NCI-H1436 treated with DMSO at 0.1 percent for 48 hours (cell line): ENCODE results near the gene CHTOP.
"Not testable (repeated sequence)": the region's sequence is repeated elsewhere in the genome, so short reads cannot be mapped to it uniquely, and the experiment has no call there.

Experiments used
- DNase-seq: peaks from one replicate; lab custom pipeline; 2025; lab: John Stamatoyannopoulos, UW

CHTOP gene

GRCh38 chr1:153635872-153636271, 2.0 kb downstream of the CHTOP start:
- DNase-seq: no peak

DNA sequence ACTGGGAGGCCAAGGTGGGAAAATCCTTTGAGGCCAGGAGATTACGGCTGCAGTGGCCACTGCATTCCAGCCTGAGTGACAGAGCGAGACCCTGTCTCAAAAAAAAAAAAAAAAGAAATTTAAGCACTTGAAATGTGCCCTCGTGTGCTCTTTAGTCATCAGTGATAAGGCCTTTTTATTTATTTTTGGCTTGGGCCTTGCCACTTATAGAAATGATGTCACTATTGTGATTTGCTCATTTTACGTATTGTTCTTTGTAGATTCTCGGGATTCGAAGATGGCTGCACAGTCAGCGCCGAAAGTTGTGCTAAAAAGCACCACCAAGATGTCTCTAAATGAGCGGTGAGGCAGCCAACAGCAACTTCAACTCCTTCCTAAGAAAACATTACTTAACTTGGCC, 2.4 kb downstream of the CHTOP start:
- no peak for DNase-seq

DNA sequence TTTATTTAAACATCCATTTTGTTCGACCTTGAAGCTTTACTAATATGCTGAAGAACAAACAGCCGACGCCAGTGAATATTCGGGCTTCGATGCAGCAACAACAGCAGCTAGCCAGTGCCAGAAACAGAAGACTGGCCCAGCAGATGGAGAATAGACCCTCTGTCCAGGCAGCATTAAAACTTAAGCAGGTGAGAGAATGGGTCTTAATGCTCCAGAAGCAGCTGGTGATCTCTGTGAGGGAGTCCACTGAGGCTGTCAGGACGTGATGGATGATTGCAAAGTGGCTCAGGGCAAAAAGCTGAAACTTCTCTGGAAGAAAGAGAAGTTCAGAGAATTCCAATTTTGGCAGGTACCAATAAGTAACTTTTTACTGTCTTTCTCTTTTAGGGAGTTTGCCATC, 4.4 kb downstream of the CHTOP start:
- DNase-seq: no peak

GRCh38 chr1:153639280-153639679, 5.4 kb downstream of the CHTOP start:
- no peak for DNase-seq

DNA sequence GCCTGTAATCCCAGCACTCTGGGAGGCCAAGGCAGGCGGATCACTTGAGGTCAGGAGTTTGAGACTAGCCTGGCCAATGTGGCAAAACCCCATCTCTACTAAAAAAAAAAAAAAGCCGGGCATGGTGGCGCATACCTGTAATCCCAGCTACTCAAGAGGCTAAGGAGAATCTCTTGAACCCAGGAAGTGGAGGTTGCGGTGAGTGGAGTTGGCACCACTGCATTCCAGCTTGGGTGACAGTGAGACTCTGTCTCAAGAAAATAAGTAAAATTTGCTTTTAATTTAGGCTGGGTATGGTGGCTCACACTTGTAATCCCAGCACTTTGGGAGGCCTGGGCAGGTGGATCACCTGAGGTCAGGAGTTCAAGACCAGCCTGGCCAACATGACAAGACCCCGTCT, 6.3 kb downstream of the CHTOP start:
- not testable (repeated sequence) for DNase-seq

DNA sequence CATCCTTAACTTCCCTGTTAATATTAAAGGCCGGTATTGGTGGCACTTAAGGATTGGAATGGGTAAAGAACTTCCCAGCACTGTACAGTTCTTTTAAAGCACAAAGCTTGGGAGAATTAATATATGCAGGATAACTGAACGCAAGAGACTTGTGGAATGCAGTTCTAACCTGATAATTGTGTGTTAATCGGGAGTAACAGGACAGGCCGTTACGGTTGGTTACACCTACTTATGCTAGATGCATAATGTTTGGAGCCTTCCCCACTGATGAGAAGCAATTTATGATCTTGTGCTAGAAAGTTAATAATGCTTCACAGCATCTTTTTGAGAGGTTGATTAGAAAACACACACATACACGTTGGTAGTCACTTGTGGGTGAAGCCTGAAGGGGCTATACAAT, 7.0 kb downstream of the CHTOP start:
- no peak for DNase-seq

DNA sequence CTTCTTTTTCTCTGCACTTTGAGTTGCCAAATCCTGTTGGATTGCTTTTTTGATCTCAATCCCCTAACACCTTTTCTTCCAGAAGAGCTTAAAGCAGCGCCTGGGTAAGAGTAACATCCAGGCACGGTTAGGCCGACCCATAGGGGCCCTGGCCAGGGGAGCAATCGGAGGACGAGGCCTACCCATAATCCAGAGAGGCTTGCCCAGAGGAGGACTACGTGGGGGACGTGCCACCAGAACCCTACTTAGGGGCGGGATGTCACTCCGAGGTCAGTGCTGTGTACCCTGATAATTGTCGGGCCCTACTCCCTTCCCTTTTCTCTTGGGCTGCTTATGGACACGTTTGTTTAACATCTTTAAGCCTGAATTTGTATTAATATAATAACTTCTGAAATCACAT, 8.3 kb downstream of the CHTOP start:
- DNase-seq: no peak

- DNase-seq: no peak
These were observed 9.2 kb downstream of the CHTOP start for GRCh38 chr1:153643100-153643499.

DNA sequence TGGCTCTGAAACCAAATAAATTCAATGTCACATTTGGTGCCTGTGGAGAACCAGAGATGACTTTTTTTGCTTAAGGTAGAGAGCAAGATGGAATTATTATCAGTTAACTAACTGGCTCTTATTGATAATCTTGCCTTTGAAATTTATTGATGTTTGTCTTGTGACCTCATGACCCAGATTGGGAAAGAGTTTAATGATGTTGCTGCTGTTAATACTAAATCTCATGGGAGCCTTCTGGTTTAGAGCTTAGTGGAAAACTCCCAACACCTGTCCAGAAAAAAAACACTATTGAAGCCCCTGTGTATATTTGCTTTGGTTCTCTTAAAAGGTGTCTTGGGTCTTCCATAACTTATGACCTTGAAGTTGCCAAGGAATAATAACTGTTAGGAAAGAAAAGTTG, 9.9 kb downstream of the CHTOP start:
- DNase-seq: no peak

DNA sequence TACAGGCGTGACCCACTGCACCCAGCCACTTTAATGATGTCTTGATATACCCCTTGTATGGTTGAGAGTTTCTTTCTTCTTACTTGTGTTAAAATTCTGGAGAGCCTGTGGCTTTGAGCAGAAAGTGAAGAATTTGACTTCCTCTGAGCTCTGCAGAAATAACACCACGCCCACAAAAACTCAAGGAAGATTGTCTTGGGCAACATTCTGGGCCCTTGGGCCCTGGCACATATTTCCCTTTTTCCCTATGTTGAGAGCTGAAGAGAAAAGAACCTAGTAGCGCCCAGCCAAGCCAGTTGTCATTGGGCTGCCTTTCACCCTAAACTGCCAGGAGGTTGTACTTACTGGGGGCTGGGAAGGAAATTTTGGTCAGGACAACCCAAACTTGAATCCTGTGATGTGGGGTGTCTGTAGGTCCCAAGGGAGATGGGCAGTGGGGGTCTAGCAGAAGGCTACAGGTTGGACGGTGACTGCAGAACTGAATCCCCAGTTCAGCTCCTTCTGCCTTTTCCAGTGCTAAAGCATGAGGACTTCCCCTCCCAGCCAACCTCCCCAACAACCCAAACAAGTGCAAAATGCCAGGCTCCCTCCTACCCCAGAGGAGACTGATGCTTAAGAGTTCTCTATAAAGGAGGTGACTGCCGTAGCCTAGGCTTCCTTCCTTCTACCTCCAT, 12.9 kb downstream of the CHTOP start:
- DNase-seq: no peak

DNA sequence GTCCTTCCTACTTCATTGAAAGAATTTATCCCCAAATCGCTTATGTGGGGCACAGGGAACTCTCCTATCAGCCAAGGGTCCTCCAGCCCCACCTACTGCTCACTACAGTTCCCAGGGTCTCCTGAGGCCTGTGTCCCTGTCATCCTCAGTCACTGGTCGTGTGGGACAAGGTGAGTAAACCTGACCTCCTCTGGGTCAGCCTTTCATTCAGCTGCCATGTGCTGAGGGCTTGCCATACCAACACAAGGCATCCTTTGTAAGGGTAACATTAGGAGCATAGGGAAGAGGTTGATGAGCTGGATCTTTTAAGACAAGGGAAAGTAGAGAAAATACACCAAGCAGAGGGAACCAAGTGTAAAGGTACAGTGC, 13.5 kb downstream of the CHTOP start:
- DNase-seq: no peak

DNA sequence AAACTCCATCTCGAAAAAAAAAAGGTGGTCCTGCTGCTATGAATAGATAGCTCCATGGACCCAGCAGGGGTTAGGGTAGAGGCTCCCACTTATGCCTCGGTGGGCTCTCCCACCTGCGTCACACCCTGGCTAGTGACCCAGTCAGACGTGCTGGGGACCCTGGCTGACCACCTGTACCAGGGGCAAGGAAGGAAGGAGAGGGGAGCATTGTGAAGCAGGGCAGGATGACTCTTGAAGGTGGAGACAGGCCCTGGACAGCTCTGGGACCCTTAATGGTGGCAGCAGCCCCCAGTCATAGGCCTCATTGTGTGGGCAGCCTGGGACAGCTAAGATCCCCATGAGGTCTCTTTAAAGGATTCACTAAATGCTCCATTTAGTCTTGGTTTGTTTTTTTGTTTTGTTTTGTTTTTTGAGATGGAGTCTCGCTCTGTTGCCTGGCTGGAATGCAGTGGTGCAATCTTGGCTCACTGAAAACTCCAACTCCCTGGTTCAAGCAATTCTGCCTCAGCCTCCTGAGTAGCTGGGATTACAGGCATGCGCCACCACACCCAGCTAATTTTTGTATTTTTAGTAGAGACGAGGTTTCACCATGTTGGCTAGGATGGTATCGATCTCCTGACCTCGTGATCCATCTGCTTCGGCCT, 14.3 kb downstream of the CHTOP start:
- DNase-seq: no peak

DNA sequence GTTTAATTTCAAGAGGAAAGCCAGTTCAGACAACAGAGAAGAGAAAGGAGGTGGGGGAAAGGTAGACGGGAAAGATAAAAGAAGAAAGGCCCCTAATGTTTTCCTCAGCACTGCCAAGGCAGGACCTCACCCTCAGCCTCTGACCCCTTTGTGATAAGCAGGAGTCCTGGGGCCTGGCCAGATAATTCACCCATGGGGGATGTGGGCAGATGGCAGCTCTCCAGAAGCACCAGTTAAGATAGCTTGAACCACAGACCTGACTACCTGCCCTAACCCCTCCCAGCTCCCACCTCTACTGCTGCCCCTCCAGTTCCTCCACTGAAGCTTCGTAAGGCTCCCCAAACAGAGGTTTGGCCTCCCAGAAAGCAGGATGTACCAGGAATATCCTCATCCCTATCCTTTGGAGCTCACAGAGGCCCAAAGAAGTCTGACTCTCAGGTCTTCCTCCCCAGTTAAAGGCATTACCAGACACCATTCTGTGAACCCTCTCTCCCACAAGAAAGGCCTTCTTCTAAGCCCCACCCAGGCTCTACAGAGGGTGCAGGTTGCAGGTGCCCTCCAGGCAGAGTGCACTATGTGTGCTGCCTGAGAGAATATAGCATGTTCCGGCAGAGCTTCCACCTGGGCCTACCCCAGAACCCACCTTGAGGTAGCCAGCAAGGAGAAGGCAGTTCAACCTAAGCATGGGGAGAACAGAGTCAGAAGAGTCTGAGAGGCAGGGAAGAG, 15.4 kb downstream of the CHTOP start:
- DNase-seq: no peak

- no peak for DNase-seq
These were observed 16.0 kb downstream of the CHTOP start for GRCh38 chr1:153649863-153650235.

GRCh38 chr1:153651771-153652170, 17.9 kb downstream of the CHTOP start:
- DNase-seq: no peak

DNA sequence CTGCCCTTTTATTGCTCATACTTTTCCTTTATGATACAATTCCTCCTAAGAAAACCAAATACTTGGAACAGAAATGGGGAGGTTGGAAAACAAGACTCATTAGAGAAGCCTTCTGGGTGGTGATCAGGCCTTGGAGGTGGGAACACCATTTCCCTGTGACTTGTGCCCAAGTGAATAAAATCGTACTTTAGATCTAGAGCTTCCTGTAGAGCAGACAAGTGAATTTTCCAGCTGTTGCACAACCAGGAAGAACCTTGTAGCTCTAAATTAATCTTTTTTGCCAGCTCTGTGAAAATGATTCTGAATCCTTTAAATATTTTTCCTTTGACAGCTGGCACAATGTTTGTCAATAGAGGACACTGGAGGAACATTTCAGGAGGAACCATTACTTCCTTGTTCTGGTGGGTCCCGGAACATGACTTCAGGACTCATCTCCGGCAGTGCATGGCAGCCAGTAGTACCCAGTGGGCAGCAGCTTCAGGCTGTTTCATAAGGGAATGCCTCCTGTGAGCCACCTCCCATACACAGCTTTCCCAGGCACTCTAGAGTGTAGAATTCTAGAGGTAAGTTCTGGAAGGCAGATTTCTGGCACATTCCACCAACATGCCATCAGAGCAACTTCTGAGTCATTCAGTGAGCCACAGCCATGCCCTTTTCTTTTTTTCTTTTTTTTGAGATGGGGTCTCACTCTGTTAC, 19.1 kb downstream of the CHTOP start:
- no peak for DNase-seq

DNA sequence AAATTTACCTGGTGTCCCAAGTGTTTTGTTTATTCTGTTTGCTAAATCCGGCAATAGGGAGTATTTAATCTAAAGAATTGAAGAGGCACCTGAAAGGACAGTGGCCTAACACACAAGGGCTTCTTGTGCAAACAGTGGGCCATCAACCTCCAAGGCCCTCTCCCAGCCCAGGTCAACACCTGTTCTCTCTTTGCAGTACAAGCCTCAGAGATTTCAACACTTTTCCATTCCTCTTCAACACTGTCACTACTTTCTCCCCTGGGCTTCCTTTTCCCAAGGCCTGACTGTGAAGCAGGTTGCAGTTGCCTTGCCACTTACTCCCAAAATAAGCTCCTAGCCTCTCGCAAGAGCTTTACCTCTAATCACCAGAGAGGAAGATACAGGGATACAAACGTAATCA, 21.5 kb downstream of the CHTOP start:
- no peak for DNase-seq

DNA sequence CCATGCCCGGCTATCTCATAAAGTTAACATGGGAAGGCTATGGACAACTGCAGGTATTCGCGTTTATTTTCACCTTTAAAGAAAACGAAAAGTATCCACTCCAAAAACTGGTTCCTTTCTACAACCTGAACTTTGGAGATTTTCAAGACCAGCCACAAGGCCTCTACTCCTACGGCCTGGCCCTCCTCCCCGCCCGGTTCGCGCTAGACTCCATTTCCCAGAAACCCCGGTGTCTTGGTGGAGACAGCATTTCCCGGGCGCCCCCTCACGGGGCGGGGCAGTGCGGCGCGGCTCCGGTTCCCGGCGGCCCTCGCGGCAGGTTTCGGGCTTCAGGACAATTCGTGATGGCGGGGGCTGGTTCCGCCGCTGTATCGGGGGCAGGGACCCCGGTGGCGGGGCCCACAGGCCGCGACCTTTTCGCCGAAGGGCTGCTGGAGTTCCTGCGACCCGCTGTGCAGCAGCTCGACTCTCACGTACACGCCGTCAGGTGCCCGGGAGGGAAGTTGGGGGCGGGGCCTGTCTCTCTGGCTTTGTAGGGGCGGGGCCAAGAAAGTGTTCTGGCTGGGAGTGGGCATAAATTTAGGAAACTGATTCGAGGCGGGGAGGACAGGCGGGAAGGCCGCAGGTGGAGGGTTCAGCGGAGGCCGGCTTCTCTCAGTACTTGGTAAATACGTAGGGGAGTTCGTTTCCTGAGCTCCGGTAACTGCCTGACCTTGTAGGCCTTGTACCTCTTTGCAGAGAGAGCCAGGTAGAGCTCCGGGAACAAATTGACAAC, 24.7 kb downstream of the CHTOP start, which contains the start of gene SNAPIN:
Gene SNAPIN, plus strand, starts transcription at position 304 of the 775 bp plus-strand sequence. Its CDS starts 41 bp downstream, at position 345.
- peak; percentile 24 for DNase-seq

GRCh38 chr1:153659175-153659534, 25.3 kb downstream of the CHTOP start:
- no peak for DNase-seq

DNA sequence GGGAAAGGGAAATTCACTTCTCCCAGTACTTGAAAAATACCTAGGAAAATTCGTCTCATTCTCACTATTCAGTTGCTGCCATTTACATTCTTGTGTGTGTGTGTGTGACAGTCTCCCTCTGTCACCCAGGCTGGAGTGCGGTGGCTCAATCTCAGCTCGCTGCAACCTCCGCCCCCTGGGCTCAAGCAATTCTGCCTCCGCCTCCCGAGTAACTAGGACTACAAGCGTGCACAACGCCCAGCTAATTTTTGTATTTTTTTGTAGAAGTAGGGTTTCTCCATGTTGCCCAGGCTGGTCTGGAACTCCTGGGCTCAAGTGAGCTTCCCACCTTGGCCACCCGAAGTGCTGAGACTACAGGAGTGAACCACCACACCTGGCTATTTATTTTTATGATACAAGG, 25.8 kb downstream of the CHTOP start:
- DNase-seq: no peak

DNA sequence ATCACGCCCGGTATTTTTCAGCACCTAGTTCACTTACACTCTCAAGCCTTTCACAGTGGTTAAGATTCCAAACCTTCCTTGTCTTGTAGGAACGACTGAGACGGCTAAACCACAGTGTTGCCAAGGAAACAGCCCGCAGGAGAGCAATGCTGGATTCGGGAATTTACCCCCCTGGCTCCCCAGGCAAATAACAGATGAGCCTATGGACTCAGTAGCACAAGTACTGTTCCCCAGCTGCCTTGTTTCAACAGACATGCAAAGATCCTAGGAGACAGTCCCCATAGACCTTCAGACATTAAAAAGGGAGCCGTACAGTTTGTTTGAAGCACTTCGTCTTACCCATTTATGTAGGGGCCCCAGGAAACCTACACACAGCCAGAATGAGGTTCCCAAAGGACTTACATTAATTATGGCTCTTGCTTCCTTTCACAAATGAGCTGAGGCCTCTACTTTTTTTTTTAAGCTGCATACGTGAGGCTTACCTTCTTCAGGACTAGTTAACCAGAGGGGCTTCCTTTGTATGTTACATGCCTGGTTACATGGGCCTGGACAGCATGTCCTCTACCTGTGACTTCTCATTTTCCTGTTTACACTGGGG, 27.3 kb downstream of the CHTOP start:
- DNase-seq: no peak

DNA sequence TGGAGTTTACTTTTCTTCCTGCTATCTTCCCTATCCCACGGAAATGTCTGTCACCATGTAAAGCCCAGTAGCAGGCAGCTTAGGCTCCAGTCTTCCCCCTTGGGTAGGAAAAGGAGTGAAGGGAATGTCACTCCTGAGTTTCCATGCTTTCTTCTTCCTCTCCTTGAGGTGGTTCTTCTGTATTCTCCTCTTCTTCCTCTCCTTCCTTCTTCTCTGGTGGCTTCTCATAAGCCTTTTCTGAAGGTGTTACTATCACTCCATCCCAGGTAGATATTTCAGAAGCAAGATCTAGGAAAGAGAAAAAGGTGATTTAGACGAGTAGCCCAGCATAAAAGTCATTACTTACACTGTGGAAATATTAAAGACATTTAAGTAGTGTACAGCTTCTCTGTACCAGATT, 28.4 kb downstream of the CHTOP start:
- no peak for DNase-seq
